Bronchial epithelial cell (primary cell): ENCODE results near the gene FCAR. TPM values are rescaled to one million over a fixed set of nuclear protein-coding genes. Genes with fewer than 3 reads are reported as not detected.
"Not testable (repeated sequence)": the region's sequence is repeated elsewhere in the genome, so short reads cannot be mapped to it uniquely, and the experiment has no call there.

ENCODE experiments used
- DNase-seq: peaks from one replicate; pipeline ENCODE4 v3.0.0-alpha.2; 2010; ENCODE audit warnings: low read depth
- FAIRE-seq: peaks from 2 replicates; lab custom pipeline; 2011; peaks lifted over from hg19 to GRCh38; lab: Jason Lieb, UNC
- H3K27me3 ChIP-seq: 2 replicates; pipeline ENCODE4 v1.5.1; 2011; ENCODE audit warnings: low read length; ENCODE audit not compliant: control insufficient read depth, insufficient read depth
- H3K36me3 ChIP-seq: 2 replicates; pipeline ENCODE4 v1.5.1; 2011; ENCODE audit warnings: low read length; ENCODE audit not compliant: control insufficient read depth, insufficient read depth
- H3K4me3 ChIP-seq: 2 replicates; pipeline ENCODE4 v1.5.1; 2011; ENCODE audit warnings: mild to moderate bottlenecking, low read depth, low read length, control low read depth
- total RNA-seq: library from RNA; depleted of rRNA; stranded (reverse); fragments of >200 nt; gene quantifications from 2 replicates; pipeline ENCODE4 v1.2.1, GENCODE V29; 2014
- TF ChIP-seq, protein P1 (sequence below): IDR thresholded peaks from 2 replicates; pipeline ENCODE4 v1.5.1; 2011; ENCODE audit warnings: mild to moderate bottlenecking, moderate library complexity, low read length, control low read depth, inconsistent platforms; ENCODE audit not compliant: insufficient read depth, severe bottlenecking

FCAR gene
- total RNA-seq, 1 donor from 2014 or later, result not detected

- no peak overlapping the region for H3K4me3 ChIP-seq
- peak; percentile 47 for FAIRE-seq
- no peaks in the 10 kb centered on the region for H3K27me3 ChIP-seq
- DNase-seq, result no peak
- no peaks in the 10 kb centered on the region for H3K36me3 ChIP-seq
- TF ChIP-seq, protein P1, sequence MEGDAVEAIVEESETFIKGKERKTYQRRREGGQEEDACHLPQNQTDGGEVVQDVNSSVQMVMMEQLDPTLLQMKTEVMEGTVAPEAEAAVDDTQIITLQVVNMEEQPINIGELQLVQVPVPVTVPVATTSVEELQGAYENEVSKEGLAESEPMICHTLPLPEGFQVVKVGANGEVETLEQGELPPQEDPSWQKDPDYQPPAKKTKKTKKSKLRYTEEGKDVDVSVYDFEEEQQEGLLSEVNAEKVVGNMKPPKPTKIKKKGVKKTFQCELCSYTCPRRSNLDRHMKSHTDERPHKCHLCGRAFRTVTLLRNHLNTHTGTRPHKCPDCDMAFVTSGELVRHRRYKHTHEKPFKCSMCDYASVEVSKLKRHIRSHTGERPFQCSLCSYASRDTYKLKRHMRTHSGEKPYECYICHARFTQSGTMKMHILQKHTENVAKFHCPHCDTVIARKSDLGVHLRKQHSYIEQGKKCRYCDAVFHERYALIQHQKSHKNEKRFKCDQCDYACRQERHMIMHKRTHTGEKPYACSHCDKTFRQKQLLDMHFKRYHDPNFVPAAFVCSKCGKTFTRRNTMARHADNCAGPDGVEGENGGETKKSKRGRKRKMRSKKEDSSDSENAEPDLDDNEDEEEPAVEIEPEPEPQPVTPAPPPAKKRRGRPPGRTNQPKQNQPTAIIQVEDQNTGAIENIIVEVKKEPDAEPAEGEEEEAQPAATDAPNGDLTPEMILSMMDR, result no peak
These were observed 22.7 kb upstream of the FCAR start for GRCh38 chr19:54851353-54851752.

DNA sequence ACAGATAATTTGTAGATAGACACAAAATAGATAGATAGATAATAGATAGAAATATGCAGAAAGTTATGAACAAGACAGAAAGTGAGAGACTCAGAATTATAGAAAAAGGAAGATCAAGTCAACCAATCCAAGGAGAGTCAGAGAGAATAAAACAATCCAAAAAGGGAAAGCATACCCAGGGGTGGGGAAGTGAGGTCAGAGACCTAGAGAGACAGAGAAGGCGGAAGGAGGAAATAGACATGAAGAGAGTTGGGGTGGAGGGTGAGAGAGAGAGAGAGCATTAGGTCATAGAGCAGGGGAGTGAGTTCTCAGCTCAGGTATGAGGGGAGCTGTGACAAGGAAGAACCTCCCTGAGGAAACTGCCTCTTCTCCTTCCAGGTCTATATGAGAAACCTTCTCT, 18.8 kb upstream of the FCAR start:
- H3K4me3 ChIP-seq, H3K27me3 ChIP-seq, H3K36me3 ChIP-seq, DNase-seq, FAIRE-seq: not testable (repeated sequence)

- H3K4me3 ChIP-seq, H3K36me3 ChIP-seq, H3K27me3 ChIP-seq, FAIRE-seq, DNase-seq: not testable (repeated sequence)
These were observed 15.6 kb upstream of the FCAR start for GRCh38 chr19:54858476-54858875.

DNA sequence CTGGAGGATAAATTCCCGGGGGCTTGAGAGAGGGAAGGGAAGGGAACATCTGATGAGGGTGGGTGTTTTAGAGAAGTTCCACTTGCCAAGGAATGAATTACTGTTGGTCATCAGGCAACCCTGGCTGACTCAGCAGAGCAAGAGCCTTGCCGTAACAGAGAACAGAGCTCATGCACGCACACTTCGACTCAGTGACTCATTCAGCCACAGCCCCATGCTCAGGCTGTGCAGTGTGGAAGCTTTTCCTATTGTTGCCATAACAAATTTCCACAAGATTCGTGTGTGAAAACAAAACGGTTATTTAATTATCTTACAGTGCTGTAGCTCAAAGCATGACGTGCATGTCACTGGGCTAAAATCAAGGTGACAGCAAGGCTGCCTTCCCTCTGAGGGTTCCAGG, 14.6 kb upstream of the FCAR start:
- not testable (repeated sequence) for DNase-seq

DNA sequence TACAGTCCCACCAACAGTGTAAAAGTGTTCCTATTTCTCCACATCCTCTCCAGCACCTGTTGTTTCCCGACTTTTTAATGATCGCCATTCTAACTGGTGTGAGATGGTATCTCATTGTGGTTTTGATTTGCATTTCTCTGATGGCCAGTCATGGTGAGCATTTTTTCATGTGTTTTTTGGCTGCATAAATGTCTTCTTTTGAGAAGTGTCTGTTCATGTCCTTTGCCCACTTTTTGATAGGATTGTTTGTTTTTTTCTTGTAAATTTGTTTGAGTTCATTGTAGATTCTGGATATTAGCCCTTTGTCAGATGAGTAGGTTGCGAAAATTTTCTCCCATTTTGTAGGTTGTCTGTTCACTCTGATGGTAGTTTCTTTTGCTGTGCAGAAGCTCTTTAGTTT, 10.6 kb upstream of the FCAR start:
- not testable (repeated sequence) for H3K36me3 ChIP-seq, FAIRE-seq, H3K27me3 ChIP-seq, H3K4me3 ChIP-seq, DNase-seq

More for the DNA sequence above, 14.6 kb upstream of the FCAR start:
- not testable (repeated sequence) for H3K27me3 ChIP-seq, FAIRE-seq, H3K36me3 ChIP-seq, H3K4me3 ChIP-seq

GRCh38 chr19:54871696-54872095, 2.3 kb upstream of the FCAR start:
- no peaks in the 10 kb centered on the region for H3K36me3 ChIP-seq
- TF ChIP-seq, protein P1, result no peak
- H3K27me3 ChIP-seq, result no peaks in the 10 kb centered on the region
- H3K4me3 ChIP-seq, result no peak overlapping the region
- FAIRE-seq (no peak), DNase-seq (no peak)

GRCh38 chr19:54875506-54875905, 1.5 kb downstream of the FCAR start:
- no peaks in the 10 kb centered on the region for H3K27me3 ChIP-seq
- no peak for FAIRE-seq

DNA sequence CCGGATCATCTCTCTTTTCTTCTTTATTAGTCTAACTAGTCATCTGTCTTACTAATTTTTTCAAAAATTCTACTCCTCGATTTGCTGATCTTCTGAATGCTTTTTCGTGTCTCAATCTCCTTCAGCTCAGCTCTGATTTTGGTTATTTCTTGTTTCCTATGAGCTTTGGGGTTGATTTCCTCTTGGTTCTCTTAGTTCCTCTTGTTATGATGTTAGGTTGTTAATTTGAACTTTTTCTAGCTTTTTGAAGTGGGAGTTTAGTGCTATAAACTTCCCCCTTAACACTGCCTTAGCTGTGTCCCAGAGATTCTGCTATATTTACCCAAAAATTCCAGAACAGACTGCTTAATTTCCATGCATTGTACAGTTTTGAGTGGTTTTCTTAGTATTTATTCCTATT, 3.4 kb downstream of the FCAR start:
- no peak for FAIRE-seq
- TF ChIP-seq, protein P1, result no peak
- no peaks in the 10 kb centered on the region for H3K27me3 ChIP-seq

More at GRCh38 chr19:54875506-54875905, 1.5 kb downstream of the FCAR start:
- TF ChIP-seq, protein P1, result no peak
- H3K4me3 ChIP-seq, result no peak overlapping the region
- no peaks in the 10 kb centered on the region for H3K36me3 ChIP-seq
- no peak for DNase-seq

More for the DNA sequence above, 3.4 kb downstream of the FCAR start:
- Histone ChIP-seq H3K4me3 (no peak overlapping the region), H3K36me3 (no peaks in the 10 kb centered on the region)
- no peak for DNase-seq
